ENCODE results near the gene PRAME.

GRCh38 chr22:22578702-22579424, 19.8 kb upstream of the PRAME start:
- no peak for TF ChIP-seq SIN3A (IDR thresholded peaks at IDR 0.05; ENCODE audit: borderline replicate concordance, low read depth, low read length)
- no peak for TF ChIP-seq EP300 (IDR thresholded peaks at IDR 0.05; ENCODE audit: low read depth in 2 of 2, low read length in 2 of 2)
- no peak for TF ChIP-seq EP300 (CRISPR knock-in tag; IDR thresholded peaks at IDR 0.05; ENCODE audit: borderline replicate concordance)
- TF ChIP-seq, protein P1, sequence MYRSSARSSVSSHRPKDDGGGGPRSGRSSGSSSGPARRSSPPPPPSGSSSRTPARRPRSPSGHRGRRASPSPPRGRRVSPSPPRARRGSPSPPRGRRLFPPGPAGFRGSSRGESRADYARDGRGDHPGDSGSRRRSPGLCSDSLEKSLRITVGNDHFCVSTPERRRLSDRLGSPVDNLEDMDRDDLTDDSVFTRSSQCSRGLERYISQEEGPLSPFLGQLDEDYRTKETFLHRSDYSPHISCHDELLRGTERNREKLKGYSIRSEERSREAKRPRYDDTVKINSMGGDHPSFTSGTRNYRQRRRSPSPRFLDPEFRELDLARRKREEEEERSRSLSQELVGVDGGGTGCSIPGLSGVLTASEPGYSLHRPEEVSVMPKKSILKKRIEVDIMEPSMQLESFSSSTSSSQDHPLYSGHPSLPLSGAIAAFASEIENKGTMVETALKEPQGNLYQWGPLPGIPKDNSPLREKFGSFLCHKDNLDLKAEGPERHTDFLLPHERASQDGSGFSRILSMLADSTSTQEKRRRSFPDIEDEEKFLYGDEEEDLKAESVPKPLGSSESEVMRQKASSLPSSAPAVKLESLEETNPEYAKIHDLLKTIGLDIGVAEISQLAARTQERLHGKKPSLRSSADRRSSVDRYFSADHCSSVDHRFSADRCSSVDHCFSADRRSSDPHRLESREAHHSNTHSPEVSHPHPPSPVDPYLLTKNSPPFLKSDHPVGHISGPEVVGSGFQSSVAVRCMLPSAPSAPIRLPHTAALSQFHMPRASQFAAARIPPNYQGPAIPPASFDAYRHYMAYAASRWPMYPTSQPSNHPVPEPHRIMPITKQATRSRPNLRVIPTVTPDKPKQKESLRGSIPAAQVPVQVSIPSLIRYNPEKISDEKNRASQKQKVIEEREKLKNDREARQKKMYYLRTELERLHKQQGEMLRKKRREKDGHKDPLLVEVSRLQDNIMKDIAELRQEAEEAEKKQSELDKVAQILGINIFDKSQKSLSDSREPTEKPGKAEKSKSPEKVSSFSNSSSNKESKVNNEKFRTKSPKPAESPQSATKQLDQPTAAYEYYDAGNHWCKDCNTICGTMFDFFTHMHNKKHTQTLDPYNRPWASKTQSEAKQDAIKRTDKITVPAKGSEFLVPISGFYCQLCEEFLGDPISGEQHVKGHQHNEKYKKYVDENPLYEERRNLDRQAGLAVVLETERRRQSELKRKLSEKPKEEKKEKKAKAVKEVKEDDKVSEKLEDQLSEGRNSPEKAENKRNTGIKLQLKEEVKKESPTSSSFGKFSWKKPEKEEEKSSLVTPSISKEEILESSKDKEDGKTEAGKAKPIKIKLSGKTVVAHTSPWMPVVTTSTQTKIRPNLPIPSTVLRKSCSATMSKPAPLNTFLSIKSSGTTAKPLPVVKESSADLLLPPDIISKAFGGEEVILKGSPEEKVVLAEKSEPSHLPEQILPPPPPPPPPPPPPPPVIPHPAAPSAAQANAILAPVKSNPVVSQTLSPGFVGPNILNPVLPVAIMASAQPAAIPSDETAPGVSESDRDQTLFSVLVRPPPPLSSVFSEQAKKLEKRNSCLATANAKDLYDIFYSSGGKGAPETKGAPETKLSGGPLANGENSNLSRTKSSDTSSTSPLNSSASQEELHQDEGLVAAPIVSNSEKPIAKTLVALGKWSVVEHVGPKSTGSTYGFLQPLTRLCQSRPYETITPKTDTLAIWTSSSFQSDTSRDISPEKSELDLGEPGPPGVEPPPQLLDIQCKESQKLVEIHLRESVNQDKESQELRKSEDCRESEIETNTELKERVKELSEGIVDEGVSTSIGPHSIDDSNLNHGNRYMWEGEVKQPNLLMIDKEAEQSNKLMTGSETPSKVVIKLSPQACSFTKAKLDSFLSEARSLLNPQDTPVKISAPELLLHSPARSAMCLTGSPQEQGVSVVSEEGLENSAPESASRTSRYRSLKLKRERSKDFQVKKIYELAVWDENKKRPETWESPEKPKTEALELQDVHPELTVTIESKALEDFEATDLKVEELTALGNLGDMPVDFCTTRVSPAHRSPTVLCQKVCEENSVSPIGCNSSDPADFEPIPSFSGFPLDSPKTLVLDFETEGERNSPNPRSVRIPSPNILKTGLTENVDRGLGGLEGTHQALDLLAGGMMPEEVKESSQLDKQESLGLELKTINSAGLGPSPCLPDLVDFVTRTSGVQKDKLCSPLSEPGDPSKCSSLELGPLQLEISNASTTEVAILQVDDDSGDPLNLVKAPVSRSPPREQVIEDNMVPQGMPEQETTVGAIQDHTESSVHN (CRISPR knock-in tag; IDR thresholded peaks at IDR 0.05), result no peak
- TF ChIP-seq ZNF629 (CRISPR knock-in tag; conservative IDR thresholded peaks at IDR 0.05), result no peak
- TF ChIP-seq MXD4 (CRISPR knock-in tag; IDR thresholded peaks at IDR 0.05), result no peak
- TF ChIP-seq SP1 (IDR thresholded peaks at IDR 0.05), result no peak
- TF ChIP-seq SP1 (CRISPR knock-in tag; IDR thresholded peaks at IDR 0.05), result no peak
- no peak for TF ChIP-seq RBM22 (optimal IDR thresholded peaks at IDR 0.05; ENCODE audit: low read length)
- TF ChIP-seq ZNF510 (CRISPR knock-in tag; IDR thresholded peaks at IDR 0.05; ENCODE audit: low read depth), result no peak
- TF ChIP-seq SPEN (CRISPR knock-in tag; IDR thresholded peaks at IDR 0.05; ENCODE audit: low read depth), result no peak
- TF ChIP-seq, protein P2, sequence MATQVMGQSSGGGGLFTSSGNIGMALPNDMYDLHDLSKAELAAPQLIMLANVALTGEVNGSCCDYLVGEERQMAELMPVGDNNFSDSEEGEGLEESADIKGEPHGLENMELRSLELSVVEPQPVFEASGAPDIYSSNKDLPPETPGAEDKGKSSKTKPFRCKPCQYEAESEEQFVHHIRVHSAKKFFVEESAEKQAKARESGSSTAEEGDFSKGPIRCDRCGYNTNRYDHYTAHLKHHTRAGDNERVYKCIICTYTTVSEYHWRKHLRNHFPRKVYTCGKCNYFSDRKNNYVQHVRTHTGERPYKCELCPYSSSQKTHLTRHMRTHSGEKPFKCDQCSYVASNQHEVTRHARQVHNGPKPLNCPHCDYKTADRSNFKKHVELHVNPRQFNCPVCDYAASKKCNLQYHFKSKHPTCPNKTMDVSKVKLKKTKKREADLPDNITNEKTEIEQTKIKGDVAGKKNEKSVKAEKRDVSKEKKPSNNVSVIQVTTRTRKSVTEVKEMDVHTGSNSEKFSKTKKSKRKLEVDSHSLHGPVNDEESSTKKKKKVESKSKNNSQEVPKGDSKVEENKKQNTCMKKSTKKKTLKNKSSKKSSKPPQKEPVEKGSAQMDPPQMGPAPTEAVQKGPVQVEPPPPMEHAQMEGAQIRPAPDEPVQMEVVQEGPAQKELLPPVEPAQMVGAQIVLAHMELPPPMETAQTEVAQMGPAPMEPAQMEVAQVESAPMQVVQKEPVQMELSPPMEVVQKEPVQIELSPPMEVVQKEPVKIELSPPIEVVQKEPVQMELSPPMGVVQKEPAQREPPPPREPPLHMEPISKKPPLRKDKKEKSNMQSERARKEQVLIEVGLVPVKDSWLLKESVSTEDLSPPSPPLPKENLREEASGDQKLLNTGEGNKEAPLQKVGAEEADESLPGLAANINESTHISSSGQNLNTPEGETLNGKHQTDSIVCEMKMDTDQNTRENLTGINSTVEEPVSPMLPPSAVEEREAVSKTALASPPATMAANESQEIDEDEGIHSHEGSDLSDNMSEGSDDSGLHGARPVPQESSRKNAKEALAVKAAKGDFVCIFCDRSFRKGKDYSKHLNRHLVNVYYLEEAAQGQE (IDR thresholded peaks at IDR 0.05; ENCODE audit: borderline replicate concordance in 1 of 2, low read depth in 1 of 2, low read length in 2 of 2), result no peak

Measured in HepG2 (cell line).